HG02798 (cell line): ENCODE measurements around the gene RUNDC3A.
A peak's percentile ranks its signal among the peaks of the same experiment; 100 is the strongest.
"Not testable (repeated sequence)": the region's sequence is repeated elsewhere in the genome, so short reads cannot be mapped to it uniquely, and the experiment has no call there.

Source experiments
- ATAC-seq: cut with Tn5 transposase; IDR thresholded peaks from one replicate; pipeline ENCODE4 v1.9.1; 2021; ENCODE audit warnings: mild to moderate bottlenecking; ENCODE audit not compliant: unreplicated experiment, poor library complexity

Gene RUNDC3A

GRCh38 chr17:44338702-44339101, 30.3 kb downstream of the RUNDC3A start:
- no peak for ATAC-seq

GRCh38 chr17:44340553-44340952, 32.2 kb downstream of the RUNDC3A start:
- ATAC-seq: not testable (repeated sequence)

GRCh38 chr17:44343510-44344209, 35.3 kb downstream of the RUNDC3A start:
- no peak for ATAC-seq

GRCh38 chr17:44344939-44345453, 36.6 kb downstream of the RUNDC3A start, which contains the start of gene GRN:
Gene GRN, plus strand, starts transcription at chr17:44345302. Its CDS starts 3,863 bp downstream, at chr17:44349165.
- ATAC-seq: peak; percentile 76

GRCh38 chr17:44345454-44346026, 37.1 kb downstream of the RUNDC3A start:
- peak; percentile 8 for ATAC-seq

GRCh38 chr17:44346064-44346844, 37.9 kb downstream of the RUNDC3A start:
- no peak for ATAC-seq

GRCh38 chr17:44347206-44348055, 39.0 kb downstream of the RUNDC3A start:
- ATAC-seq: not testable (repeated sequence)

GRCh38 chr17:44348234-44348987, 40.0 kb downstream of the RUNDC3A start:
- ATAC-seq: peak; percentile 34

GRCh38 chr17:44348988-44349364, 40.6 kb downstream of the RUNDC3A start:
- no peak for ATAC-seq

- ATAC-seq: no peak
These were observed 41.2 kb downstream of the RUNDC3A start for GRCh38 chr17:44349553-44350070.

- ATAC-seq: no peak
These were observed 42.4 kb downstream of the RUNDC3A start for GRCh38 chr17:44350733-44351226.

- ATAC-seq: no peak
These were observed 43.1 kb downstream of the RUNDC3A start for GRCh38 chr17:44351464-44351863.

- ATAC-seq: no peak
These were observed 43.8 kb downstream of the RUNDC3A start for GRCh38 chr17:44351961-44352827.

GRCh38 chr17:44352828-44353671, 44.6 kb downstream of the RUNDC3A start:
- ATAC-seq: no peak

GRCh38 chr17:44353672-44354331, 45.4 kb downstream of the RUNDC3A start:
- ATAC-seq: no peak
